ENCODE data around the gene SNX8.

Gene SNX8

GRCh38 chr7:2259480-2259879, 54.8 kb downstream of the SNX8 start:
- no peak for DNase-seq

GRCh38 chr7:2258661-2259365, 55.4 kb downstream of the SNX8 start:
- no peak for DNase-seq

DNA sequence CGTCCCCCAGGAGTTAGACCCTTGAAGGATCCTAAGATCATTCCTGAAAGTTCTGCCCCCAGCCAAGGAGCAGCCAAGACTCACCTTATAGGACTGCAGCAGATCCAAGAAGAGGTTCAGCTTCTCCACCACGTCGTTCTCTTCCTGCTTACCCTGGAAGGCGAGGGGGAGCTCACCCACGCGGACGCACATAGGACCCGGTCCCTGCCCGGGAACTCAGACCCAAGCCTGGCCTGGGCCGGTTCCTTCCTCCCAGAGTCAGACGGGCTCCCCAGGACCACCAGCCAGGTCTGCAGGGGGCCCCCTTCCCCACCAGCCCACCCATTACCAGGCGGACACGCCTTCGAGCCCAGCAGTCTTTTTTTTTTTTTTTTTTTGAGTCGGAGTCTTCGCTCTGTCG, 56.6 kb downstream of the SNX8 start:
- no peak for DNase-seq

- DNase-seq, result no peak
Measured at GRCh38 chr7:2257046-2257551, 57.1 kb downstream of the SNX8 start.

- DNase-seq, result no peak
Measured at GRCh38 chr7:2256306-2257045, 57.8 kb downstream of the SNX8 start.

GRCh38 chr7:2255145-2256139, 58.8 kb downstream of the SNX8 start:
- DNase-seq, result no peak

DNA sequence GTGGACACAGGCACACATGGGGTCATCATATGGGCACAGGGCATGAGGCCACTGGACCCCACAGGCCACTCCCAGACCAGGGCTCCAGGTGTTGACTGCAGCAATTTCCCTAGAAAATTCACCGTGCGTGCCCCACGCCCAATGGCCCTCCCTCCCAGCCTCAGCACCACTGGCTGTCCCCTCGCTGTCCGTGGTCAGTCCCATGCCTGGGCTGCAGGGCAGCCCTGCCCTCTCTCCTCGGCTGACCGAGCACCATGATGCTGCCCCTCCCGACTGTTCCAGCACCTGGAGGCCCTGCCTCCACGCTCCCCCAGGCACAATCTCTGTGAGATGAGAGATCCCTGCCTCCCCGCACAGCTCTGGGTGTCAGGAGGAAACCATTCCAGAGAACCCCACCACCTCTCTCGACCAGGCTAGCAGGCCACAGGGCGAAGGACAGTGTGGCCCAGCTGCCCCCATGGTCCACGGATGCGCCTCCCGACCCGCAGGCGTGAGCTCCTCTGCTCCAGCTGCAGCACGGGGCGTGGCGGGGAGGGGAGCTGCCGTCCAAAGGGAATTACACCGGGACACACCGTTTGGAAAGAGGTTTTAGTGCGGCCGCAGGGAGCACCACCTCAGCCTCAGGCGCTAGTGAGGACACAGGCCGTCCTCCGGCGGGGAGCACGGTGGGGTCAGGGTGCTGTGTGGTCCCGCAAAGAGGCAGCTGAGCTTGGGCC, 59.7 kb downstream of the SNX8 start:
- DNase-seq, result no peak

- DNase-seq, result no peak
Measured at GRCh38 chr7:2253525-2254244, 60.6 kb downstream of the SNX8 start.

GRCh38 chr7:2253021-2253420, 61.2 kb downstream of the SNX8 start:
- no peak for DNase-seq

GRCh38 chr7:2251841-2252771, 62.1 kb downstream of the SNX8 start:
- no peak for DNase-seq

DNA sequence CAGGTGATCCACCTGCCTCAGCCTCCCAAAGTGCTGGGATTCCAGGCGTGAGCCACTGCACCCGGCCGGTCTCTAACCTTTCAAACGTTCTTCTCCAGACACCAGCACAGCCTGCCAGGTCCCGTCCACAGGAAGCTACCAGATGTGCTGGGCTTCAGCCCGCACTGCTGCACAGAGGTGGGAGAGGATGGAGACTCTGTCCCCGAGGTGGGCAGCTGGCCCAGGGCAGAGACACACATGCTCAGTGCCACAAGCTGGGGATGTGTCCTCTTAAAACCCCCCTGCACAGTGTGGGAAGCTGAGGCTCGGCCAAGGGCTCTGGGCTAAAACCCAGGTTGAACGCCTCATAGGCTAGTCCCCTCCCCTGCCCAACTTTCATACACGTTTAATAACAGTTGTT, 62.9 kb downstream of the SNX8 start:
- DNase-seq, result no peak

GRCh38 chr7:2249744-2250323, 64.4 kb downstream of the SNX8 start:
- DNase-seq, result no peak

- DNase-seq, result peak; percentile 21
Measured at GRCh38 chr7:2248984-2249694, 65.1 kb downstream of the SNX8 start.

DNA sequence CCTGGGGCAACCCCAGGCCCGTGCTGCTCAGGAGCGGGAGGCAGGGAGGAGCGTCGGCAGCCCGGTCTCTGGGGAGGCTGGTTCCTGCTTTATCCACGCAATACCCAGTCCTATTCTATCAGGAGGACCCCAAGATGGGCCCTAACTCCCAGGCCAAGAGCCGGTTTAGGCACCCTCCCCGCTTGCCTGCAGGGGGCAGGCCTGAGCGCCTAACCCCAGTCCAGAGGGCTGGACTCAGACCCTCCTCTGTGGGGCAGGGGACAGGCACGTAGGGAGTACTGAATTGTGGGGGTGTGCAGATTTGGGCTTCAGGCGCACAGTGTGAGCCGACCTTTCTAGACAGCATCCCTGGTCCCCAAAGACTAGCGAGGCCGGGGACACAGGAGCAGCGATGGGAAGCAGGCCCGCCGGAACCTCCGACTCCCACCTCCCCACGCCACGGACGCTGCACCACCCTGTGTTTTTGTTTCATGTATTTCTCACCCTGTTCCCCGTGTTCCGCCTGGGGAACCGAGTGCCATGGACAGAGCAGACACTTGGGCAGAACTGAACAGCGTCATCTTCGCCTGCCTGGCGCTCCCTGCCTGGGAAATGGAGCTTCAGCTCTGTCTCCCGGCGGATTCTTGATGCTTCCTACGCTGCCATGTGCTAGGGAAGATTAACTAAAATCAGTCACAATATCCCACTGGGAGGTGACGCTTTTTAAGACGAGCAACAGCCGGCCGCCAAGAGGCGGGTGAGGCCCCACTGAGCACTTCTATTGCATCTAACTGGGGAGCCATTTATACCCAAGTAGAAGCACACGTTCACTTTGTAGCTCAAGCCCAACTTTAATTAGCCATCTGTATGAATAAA, 66.9 kb downstream of the SNX8 start:
- no peak for DNase-seq

DNA sequence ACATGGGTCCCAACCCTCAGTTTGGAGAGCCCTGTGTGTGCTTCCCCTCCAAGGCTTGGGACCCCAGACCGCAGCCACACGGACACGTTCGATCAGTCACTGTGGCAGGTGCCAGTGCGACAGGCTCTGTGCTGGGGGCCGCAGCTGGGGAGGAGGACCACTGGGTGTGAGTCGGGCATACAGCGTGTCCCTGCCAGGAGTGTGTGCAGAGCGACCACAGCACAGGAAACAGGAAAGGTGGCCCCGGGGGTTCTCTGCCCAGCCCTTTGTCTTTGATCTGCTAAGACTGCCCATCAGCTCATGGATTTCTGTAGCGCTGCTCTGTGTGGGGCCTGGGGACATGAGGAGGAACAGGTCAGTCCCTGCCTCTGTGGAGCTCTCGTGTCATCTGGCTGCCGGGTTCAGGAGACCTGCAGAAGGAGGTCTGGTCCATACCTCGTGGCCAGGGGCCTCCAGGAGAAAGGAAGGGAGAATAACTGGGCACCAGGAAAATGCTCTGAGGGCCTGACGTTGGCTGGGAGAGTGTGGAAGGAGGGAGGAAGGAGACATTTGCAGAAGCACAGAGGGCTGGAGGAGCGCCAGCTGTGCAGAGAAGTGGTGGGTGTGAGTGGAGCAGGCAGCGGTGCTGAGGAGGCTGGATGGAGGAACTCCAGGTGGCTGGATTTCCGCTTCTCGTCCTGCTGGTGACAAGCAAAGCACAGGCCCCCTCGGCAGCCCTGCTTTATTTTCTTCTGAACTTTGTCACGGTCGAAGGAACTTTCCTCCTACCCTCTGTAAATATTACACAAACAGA, 68.2 kb downstream of the SNX8 start:
- no peak for DNase-seq

GRCh38 chr7:2244404-2244995, 69.7 kb downstream of the SNX8 start:
- DNase-seq, result no peak

GRCh38 chr7:2243458-2243857, 70.8 kb downstream of the SNX8 start:
- no peak for DNase-seq

Measured in CD4-positive, alpha-beta T cell treated with Interleukin-12 subunit alpha and Interleukin-12 subunit beta, for 1 hour (primary cell).